Parathyroid adenoma (tissue), 2 donors: ENCODE results near the gene DGKG.
A peak's percentile ranks its signal among the peaks of the same experiment; 100 is the strongest.

ENCODE experiments used
- H2AFZ ChIP-seq: fragments of 300-600 bp; sonication (generic); one replicate; pipeline ENCODE4 v1.7.0; 2017; ENCODE audit warnings: antibody characterized with exemption, mild to moderate bottlenecking
- H3K27ac ChIP-seq: fragments of 300-600 bp; sonication (generic); one replicate; pipeline ENCODE4 v1.7.0; 2017
- H3K27me3 ChIP-seq: fragments of 300-600 bp; sonication (generic); one replicate; pipeline ENCODE4 v1.7.0; 2017; ENCODE audit warnings: low read length; ENCODE audit not compliant: control insufficient read depth, insufficient read depth
- H3K36me3 ChIP-seq: fragments of 300-600 bp; sonication (generic); one replicate; pipeline ENCODE4 v1.7.0; 2017; ENCODE audit warnings: low read length; ENCODE audit not compliant: control insufficient read depth, insufficient read depth
- H3K4me1 ChIP-seq: fragments of 300-600 bp; sonication (generic); one replicate; pipeline ENCODE4 v1.7.0; 2017; ENCODE audit warnings: control low read depth
- H3K4me2 ChIP-seq: fragments of 300-600 bp; sonication (generic); one replicate; pipeline ENCODE4 v1.7.0; 2017; ENCODE audit warnings: low read length
- H3K4me3 ChIP-seq: fragments of 300-600 bp; sonication (generic); one replicate; pipeline ENCODE4 v1.7.0; 2017; ENCODE audit warnings: low read depth, low read length
- H3K79me2 ChIP-seq: fragments of 300-600 bp; sonication (generic); one replicate; pipeline ENCODE4 v1.7.0; 2017; ENCODE audit warnings: control low read depth
- H3K9ac ChIP-seq: fragments of 300-600 bp; sonication (generic); one replicate; pipeline ENCODE4 v1.7.0; 2017; ENCODE audit warnings: mild to moderate bottlenecking
- H3K9me3 ChIP-seq: fragments of 300-600 bp; sonication (generic); one replicate; pipeline ENCODE4 v1.7.0; 2017; ENCODE audit warnings: low read length; ENCODE audit not compliant: control insufficient read depth
- CTCF ChIP-seq: fragments of 300-600 bp; sonication (generic); IDR thresholded peaks from one replicate; pipeline ENCODE4 v1.7.0; 2017; ENCODE audit warnings: antibody characterized with exemption, mild to moderate bottlenecking
- donor health status: primary hyperparathyroidism.

Gene DGKG

GRCh38 chr3:186362537-186362842 is 456 bp upstream of the DGKG start:
- no peak for TF ChIP-seq CTCF
- Histone ChIP-seq H3K36me3 (no peaks in the 10 kb centered on the region), H3K9ac (no peak overlapping the region)

GRCh38 chr3:186361246-186361761 is 730 bp downstream of the DGKG start:
- peak overlapping the region; percentile 50 for H3K4me3 ChIP-seq
- H3K9me3 ChIP-seq = no peaks in the 10 kb centered on the region
- TF ChIP-seq CTCF = no peak
- no peaks in the 10 kb centered on the region for H3K36me3 ChIP-seq
- H3K79me2 ChIP-seq = no peaks in the 10 kb centered on the region
- H3K9ac ChIP-seq = no peak overlapping the region
- peak overlapping the region; percentile 77 for H2AFZ ChIP-seq
- H3K27ac ChIP-seq = no peak overlapping the region
- peaks cover 10% of the 10 kb centered on the region for H3K4me1 ChIP-seq
- no peaks in the 10 kb centered on the region for H3K27me3 ChIP-seq
- H3K4me2 ChIP-seq = peak overlapping the region; percentile 80

More at GRCh38 chr3:186362537-186362842, 456 bp upstream of the DGKG start:
- H3K4me2 ChIP-seq = peak overlapping the region; percentile 80
- no peaks in the 10 kb centered on the region for H3K79me2 ChIP-seq
- H3K4me1 ChIP-seq = peaks cover 10% of the 10 kb centered on the region
- no peak overlapping the region for H3K27ac ChIP-seq
- H3K27me3 ChIP-seq = no peaks in the 10 kb centered on the region
- peak overlapping the region; percentile 77 for H2AFZ ChIP-seq
- H3K4me3 ChIP-seq = peak overlapping the region; percentile 50
- H3K9me3 ChIP-seq = no peaks in the 10 kb centered on the region

GRCh38 chr3:186360779-186361178 is 1.3 kb downstream of the DGKG start:
- peak overlapping the region; percentile 80 for H3K4me2 ChIP-seq
- no peak overlapping the region for H2AFZ ChIP-seq
- H3K27me3 ChIP-seq = no peaks in the 10 kb centered on the region
- H3K4me1 ChIP-seq = peaks cover 10% of the 10 kb centered on the region
- no peaks in the 10 kb centered on the region for H3K36me3 ChIP-seq
- no peaks in the 10 kb centered on the region for H3K9me3 ChIP-seq
- H3K4me3 ChIP-seq = peak overlapping the region; percentile 50
- H3K79me2 ChIP-seq = no peaks in the 10 kb centered on the region
- H3K27ac ChIP-seq = no peak overlapping the region
- TF ChIP-seq CTCF = no peak
- no peak overlapping the region for H3K9ac ChIP-seq

GRCh38 chr3:186359078-186359477 is 3.0 kb downstream of the DGKG start:
- Histone ChIP-seq H3K9me3 (no peaks in the 10 kb centered on the region), H2AFZ (no peak overlapping the region), H3K9ac (no peak overlapping the region), H3K4me3 (no peak overlapping the region), H3K27ac (no peak overlapping the region), H3K27me3 (no peaks in the 10 kb centered on the region), H3K4me2 (no peak overlapping the region), H3K4me1 (peaks cover 10% of the 10 kb centered on the region), H3K36me3 (no peaks in the 10 kb centered on the region), H3K79me2 (no peaks in the 10 kb centered on the region)
- no peak for TF ChIP-seq CTCF

- no peak for TF ChIP-seq CTCF
- H3K9ac ChIP-seq = no peak overlapping the region
- H3K27me3 ChIP-seq = no peaks in the 10 kb centered on the region
- H3K4me3 ChIP-seq = no peak overlapping the region
- peaks cover 4% of the 10 kb centered on the region for H3K4me1 ChIP-seq
- no peaks in the 10 kb centered on the region for H3K79me2 ChIP-seq
- no peaks in the 10 kb centered on the region for H3K9me3 ChIP-seq
- no peaks in the 10 kb centered on the region for H3K36me3 ChIP-seq
- no peak overlapping the region for H3K27ac ChIP-seq
- no peak overlapping the region for H2AFZ ChIP-seq
- no peak overlapping the region for H3K4me2 ChIP-seq
These were observed 5.9 kb downstream of the DGKG start for GRCh38 chr3:186356152-186356551.
